HepG2 (cell line): ENCODE results near the gene PPP1R13B.

Experiments used
- EP300 ChIP-seq, 3 experiments: sonication (generic) in 1 of 3; formaldehyde crosslinking in 1 of 3; IDR thresholded peaks; 2 replicates each; pipeline versions ENCODE4 v1.5.1 to v1.6.1; 2011 to 2020; ENCODE audit warnings: low read depth in 2 of 3, low read length in 2 of 3, borderline replicate concordance in 1 of 3, improper control_type of control experiment in 1 of 3, mild to moderate bottlenecking in 1 of 3, missing genetic modification reagents in 1 of 3, moderate library complexity in 1 of 3
- POLR2AphosphoS2 ChIP-seq: IDR thresholded peaks from 2 replicates; pipeline ENCODE4 v1.6.1; 2011; ENCODE audit warnings: low read depth, low read length, improper control_type of control experiment
- TF ChIP-seq, protein P1 (sequence below), 2 experiments: sonication (generic) in 1 of 2; formaldehyde crosslinking in 1 of 2; IDR thresholded peaks; 2 replicates each; pipeline versions ENCODE4 v1.4.0 to v1.6.1; 2018 to 2020; ENCODE audit warnings: missing genetic modification reagents in 2 of 2, borderline replicate concordance in 1 of 2, low read depth in 1 of 2, mild to moderate bottlenecking in 1 of 2, missing biosample characterization in 1 of 2

GRCh38 chr14:103734081-103734888 is 113.1 kb downstream of the PPP1R13B start:
- TF ChIP-seq POLR2AphosphoS2 = no peak
- no peak for TF ChIP-seq EP300 (IDR thresholded peaks at IDR 0.05; ENCODE audit: low read depth in 2 of 2, low read length in 2 of 2)
- TF ChIP-seq EP300 (CRISPR knock-in tag; IDR thresholded peaks at IDR 0.05; ENCODE audit: borderline replicate concordance) = no peak
- TF ChIP-seq, protein P1, sequence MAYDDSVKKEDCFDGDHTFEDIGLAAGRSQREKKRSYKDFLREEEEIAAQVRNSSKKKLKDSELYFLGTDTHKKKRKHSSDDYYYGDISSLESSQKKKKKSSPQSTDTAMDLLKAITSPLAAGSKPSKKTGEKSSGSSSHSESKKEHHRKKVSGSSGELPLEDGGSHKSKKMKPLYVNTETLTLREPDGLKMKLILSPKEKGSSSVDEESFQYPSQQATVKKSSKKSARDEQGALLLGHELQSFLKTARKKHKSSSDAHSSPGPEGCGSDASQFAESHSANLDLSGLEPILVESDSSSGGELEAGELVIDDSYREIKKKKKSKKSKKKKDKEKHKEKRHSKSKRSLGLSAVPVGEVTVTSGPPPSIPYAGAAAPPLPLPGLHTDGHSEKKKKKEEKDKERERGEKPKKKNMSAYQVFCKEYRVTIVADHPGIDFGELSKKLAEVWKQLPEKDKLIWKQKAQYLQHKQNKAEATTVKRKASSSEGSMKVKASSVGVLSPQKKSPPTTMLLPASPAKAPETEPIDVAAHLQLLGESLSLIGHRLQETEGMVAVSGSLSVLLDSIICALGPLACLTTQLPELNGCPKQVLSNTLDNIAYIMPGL (CRISPR knock-in tag; IDR thresholded peaks at IDR 0.05; ENCODE audit: borderline replicate concordance in 1 of 2, low read depth in 1 of 2) = no peak
